Middle frontal gyrus (tissue), 1 donor: ENCODE results near the gene FBXO28.
"Not testable (repeated sequence)": the region's sequence is repeated elsewhere in the genome, so short reads cannot be mapped to it uniquely, and the experiment has no call there.

ENCODE experiments used
- DNase-seq: peaks from one replicate; pipeline ENCODE4 v3.0.0-alpha.2; 2015; ENCODE audit warnings: low spot score; ENCODE audit errors: extremely low spot score

Gene FBXO28, protein sequence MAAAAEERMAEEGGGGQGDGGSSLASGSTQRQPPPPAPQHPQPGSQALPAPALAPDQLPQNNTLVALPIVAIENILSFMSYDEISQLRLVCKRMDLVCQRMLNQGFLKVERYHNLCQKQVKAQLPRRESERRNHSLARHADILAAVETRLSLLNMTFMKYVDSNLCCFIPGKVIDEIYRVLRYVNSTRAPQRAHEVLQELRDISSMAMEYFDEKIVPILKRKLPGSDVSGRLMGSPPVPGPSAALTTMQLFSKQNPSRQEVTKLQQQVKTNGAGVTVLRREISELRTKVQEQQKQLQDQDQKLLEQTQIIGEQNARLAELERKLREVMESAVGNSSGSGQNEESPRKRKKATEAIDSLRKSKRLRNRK

DNA sequence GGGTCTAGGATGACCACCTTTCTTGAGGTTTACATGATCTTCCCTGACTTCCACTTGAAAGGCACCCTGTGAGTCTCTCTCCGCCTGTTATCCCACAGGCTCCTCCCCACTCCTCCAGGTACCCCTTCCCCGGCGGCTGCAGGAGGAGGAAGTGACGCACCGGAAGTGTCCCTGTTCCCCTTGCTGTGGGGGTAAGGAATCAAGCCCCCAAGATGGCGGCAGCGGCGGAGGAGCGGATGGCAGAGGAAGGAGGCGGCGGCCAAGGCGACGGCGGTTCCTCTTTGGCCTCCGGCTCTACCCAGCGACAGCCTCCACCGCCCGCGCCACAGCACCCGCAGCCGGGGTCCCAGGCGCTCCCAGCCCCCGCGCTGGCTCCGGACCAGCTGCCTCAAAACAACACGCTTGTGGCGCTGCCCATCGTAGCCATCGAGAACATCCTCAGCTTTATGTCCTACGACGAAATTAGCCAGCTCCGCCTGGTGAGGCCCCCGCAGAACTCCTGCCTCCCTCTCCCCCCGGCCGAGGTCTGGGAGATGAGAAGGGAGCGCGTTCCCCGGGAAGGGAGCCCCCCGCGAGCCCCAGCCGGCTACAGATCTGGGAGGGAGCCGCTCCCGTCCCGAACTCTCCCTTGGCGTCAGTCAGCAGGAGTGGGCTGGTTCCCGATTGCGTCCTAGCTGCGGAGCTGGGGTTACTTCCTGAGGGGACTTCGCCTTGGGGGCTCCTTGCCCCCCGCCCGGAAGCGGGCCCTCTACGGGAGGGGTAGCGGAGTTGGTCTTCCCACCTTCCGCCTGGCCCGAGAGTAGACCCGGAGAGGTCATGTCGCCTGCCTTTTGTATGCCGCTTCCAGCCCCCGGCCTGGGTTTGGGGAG, at the start of gene FBXO28:
Gene FBXO28, plus strand, starts transcription at position 194 of the 869 bp plus-strand sequence. Its CDS starts 19 bp downstream, at position 213.
- peak; percentile 90 for DNase-seq

DNA sequence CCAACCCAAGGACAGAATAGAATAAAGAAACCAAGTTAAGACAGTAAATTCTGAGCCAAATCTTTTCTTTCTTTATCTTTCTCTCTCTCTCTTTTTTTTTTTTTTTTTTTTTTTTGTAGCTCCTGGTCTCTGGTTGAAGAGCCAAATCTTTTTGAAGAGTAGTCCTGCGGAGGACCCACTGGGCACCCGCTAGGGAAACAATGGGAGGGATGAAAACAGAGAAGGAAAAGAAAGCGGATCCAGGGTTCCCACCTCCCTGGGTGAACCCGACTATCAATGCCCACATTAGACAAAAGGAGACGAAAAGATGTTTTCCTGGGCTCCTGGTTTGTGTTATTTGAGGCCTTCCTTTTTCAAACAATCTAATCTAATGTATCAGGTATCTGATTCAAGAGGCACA, 49.8 kb upstream of the FBXO28 start:
- no peak for DNase-seq

DNA sequence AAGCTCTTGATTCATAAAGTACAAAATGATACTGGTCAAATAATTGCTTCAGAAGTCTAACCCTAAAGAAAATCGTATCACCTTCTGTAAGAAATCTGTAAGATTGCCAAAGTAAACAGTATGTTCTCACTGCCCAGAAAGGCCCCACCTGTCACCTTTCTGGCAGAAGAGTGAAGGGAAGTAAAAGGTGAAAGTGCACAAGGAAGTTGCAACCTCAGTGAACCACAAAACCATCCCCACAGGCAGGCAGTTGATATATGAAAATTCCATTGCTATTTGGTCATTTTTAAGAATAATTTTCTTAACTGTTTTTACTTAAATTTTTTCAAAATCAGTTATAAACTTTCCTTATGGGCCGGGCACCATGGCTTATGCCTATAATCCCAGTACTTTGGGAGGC, 48.5 kb upstream of the FBXO28 start:
- DNase-seq = no peak

DNA sequence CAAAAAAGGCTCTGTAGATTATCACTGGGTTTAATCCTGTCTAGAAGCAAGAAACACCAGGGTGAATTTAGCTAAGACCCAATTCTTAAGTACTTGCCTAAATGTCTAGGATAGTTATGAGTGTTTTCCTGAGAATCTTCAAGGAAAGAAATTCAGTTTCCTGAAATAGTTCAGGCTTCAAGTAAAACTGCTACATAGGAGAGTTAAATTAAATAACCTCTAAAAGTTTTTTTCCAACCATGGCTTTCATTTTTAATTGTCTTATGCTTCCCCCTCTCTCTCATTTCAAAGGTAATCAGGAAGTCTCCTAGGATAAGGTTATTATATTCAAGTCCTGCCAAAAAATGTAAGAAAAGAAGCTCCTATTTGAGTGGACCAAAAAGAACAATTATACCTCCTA, 46.7 kb upstream of the FBXO28 start:
- DNase-seq = no peak

DNA sequence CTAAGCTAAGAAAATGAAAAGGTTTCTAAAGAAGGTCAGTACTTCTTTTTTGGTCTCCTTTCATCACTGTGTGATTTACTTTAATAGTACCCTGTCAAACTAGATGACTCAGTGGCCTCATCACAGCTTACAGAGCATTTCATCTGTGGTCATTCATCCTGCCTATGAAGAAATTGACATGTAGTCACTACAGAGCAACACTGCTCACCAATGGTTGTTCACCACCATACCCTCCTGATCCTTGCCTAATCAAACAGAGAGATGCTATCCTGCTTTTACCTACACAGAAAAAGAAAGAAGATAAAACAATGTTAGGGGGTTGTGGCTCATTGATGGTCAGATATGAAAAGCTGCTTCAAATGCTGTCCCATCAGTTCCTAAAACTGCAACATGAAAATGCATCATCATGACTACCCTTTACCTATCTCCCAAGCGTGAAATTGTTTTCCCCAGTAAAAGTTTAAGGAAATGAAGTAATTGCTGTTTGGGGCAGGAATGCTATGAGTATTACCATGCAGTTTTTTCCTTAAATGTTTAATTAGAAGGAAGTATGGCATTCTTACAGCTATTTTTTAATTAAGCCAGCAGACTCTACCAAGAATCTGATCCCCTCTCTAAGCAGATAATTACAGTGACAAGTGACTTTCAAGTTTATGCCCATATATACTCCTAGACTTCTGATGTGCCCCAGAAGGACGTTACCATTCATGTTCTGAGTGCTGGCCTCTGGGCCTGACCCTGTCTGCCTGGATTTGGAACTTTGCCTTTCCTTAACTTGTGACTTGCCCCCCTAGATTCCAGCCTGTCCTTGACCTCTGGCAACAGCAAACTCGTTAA, 46.1 kb upstream of the FBXO28 start:
- no peak for DNase-seq

DNA sequence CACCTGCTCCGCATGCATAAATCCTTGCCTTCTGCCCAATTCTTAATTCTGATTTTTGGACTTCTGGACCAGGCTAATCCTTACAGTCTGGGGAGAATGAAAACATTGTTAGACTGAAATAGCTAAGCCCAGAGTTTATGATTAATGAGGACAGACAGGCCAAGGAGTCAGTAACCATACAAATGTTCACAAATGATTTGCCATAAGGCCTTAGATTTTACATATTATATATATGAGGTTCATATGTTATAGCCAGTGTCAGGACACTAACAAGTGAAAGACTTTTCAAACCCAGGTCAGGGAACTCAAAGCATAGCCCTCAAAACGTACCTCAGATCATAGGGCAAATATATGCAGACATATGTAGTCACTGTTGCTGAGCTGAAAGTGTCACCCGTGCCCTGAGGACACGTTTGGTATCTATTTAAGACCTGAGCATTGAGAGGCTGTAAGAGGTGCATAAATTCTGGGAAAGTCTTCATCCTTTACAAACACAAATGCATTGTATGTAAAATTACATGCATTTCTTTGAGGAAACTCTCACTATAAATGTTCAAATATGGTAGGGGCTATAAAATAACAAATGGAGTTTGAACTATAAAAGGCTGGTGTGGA, 45.3 kb upstream of the FBXO28 start:
- DNase-seq = no peak

DNA sequence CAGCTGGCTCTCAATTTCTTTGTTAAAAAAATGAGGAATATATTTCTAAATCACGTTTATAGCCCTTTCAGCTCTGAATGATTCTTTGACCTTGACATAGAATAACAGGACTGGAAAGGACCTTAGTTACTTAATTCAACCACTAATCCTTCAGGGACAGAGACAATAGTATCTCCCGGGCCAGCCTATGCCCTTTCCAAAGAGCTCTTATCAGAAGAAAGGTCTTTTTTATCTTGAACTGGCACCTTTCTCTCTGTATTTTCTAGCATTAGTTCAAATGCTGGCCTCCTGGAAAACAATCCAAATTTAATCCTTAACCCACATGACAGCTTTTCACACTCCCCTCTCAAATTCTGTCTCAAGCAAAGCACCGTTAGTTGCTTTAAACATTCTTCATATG, 44.8 kb upstream of the FBXO28 start:
- DNase-seq = no peak

DNA sequence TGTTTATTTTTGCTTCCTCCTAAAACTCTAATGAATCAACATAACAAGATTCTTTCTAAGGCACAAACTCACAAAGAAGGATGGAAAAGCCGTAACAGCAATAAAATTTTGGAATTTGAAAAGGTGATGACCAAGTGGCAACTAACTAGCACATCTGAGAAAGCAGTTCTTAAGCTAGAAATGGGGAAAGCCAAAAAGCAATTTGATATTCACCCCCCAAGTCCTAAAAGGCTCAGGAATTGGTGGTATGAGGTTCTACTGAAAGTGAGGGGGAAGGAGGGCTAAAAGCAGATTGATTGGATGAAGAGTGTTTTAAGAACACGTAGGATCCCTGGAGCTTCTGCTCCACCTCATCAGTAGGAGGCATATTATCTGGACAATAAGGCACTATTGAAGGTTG, 43.4 kb upstream of the FBXO28 start:
- DNase-seq = no peak

DNA sequence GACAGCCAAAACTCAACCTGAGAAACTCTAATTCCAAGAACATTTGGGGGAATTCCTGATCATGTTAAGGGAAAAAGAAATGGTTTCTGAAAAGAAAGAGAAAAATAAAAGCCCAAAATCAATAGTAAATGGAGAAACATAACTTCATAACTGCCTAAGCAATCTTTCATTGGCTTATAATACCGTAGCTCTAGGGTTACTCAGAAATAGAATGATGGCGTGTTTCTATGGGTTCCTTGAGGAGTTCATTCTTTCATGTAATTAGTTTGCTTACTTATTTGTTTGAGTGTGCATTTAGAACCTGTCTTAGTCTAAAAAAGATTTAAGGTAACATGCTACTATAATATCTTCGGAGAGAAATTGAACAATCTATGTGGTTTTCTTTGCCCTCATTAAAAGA, 37.5 kb upstream of the FBXO28 start:
- DNase-seq = no peak

DNA sequence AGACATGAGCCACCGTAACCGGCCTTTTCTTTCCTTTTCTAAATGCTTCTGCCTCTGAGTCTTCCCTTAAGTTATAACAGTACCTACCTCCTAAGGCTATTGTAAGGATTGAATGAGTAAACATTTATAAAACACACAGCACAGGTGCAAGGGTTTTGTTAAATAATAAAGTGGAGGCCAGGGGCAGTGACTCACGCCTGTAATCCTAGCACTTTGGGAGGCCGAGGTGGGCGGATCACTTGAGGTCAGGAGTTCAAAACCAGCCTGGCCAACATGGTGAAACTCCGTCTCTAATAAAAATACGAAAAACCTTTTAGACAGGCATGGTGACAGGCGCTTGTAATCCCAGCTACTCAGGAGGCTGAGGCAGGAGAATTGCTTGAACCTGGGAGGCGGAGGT, 34.3 kb upstream of the FBXO28 start:
- not testable (repeated sequence) for DNase-seq

DNA sequence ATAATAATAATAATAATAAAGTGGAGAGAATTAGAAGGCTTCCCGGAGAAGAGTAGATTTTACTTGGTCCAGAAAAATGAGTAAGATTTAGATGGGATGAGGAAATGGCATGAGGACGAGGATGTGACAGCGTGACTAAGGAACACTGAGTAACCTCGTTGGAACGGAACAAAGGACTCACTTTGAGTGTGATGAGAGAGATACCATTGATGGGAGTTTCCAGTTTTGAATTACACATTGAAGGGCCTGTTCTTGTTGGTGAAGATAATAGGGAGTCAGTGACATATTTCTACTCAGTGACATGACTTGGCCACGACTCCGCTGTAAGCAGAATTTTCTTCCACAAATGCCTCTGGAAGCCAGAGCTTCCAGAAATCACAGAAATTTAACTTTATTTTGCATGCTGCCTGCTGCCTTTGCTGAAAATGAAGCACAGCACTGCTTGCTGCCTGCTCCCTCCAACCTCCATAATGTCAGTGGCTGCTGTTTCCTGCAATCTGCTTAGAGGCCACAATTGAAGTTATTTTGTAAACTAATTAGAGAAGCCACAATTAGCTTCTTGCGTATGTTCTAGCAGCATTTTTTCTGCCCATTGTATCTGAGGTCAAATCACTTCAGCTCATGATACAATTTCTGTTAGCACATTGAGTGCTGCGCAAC, 33.7 kb upstream of the FBXO28 start:
- DNase-seq = no peak

DNA sequence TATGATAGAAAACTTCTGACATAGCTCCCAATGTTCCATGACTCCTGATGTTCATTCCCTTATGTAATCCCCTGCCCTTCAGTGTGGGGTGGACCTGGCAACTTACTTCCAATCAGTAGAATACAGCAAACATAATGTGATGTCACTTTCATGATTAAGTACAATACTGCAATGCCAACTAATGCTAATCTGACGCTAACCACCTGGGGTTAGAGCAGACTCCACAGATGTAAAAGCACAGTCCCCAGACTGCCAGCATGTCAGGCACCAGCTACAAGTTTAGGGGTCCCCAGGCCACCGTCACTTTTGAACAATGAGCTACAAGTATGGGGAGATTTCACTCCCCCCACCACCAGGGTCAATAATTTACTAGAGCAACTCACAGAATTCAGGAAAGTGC, 32.3 kb upstream of the FBXO28 start:
- no peak for DNase-seq

DNA sequence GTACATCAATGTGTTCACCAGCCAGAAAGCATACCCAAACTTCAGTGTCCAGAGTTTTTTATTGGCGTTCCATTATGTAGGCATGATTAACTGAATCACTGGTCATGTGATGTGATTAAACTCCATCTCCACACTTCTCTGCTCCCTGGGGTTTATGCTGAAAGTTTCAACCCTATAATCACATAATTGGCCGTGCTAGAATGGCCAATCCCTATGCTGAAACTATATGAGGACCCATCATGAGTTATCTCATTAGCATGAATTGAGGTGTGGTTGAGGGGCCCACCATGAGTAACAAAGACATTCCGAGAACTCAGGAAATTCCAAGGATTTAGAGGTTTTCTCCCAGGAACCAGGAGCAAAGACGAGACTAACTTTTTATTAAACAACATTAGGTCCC, 31.8 kb upstream of the FBXO28 start:
- DNase-seq = no peak

DNA sequence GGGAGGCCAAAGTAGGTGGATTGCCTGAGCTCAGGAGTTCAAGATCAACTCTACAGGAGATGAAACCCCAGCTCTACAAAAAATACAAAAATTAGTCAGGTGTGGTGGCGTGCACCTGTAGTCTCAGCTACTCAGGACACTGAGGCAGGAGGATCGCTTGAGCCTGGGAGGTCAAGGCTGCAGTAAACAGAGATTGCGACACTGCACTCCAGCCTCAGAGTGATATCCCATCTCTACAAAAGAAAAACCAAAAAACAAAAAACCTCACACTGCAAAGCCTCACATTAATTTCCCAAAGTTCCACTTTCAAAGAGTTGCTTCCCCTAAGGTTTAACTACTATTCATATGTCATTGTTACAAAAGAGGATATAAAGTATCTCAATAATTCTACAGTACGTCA, 29.0 kb upstream of the FBXO28 start:
- DNase-seq = no peak

DNA sequence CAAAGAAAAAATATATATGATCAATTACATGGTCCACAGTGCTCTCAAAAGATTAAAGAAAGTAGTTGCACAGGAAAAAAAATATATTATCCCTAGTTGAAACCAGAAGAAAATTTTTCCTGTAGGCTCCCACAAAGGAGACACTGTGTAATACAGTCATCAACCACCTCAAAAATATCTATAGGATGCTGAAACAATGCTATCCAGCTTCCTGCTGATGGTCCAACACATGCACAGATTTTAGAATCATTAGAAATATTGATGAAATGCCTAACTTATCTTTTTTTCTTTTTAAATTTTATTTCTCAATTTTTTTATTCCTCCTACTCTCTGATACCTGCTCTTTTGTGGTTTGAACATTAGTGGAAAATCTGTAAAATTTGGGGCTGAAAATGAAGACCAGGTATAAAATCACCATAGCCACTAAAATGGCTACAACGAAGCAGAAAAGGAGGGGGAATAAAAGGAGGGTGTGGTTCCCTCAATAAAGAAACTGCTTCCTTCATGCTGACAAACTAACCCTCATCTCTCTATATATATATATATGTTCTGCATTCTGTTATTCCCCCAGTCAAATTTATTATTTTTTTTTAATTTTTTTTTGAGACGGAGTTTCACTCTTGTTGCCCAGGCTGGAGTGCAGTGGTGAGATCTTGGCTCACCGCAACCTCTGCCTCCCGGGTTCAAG, 28.3 kb upstream of the FBXO28 start:
- DNase-seq = no peak

DNA sequence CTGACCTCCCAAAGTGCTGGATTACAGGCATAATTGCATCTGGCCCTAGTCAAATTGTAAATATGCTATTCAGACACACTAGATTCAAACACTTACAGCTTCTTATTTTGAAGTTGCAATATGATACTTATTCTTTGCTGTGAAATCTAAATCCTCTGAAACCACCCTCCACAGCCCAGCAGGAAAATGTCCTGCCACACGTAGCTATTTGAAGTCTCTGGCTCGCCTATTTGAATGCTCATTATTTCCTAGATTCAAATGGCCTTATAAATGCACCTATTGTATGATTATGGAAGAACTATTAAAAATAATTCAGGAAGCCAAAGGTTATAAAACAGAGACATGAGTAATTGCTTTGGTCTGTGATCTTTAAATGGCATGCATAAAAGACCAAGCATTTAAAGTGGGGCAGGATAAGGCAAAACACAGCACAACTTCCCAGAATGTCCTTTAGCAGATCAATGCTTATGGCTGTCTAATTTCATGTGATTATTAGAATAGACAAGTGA, 26.6 kb upstream of the FBXO28 start:
- DNase-seq = no peak

DNA sequence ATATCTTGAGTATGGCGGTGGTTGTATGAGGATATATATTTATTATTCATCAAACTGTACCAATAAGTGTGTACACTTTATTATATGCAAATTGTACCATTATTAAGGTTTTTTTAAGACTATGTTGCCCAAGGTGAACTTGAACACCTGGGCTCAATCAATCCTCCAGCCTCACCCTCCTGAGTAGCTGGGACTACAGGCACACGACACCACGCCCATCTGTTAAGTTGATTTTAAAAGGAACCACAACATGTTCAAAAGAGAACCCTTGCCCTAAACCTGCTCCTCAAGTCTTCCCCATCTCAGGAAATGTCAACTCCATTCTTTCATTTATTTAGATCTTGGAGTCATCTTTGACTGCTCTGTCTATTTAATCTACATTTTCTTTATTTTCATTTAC, 24.3 kb upstream of the FBXO28 start:
- DNase-seq = no peak

DNA sequence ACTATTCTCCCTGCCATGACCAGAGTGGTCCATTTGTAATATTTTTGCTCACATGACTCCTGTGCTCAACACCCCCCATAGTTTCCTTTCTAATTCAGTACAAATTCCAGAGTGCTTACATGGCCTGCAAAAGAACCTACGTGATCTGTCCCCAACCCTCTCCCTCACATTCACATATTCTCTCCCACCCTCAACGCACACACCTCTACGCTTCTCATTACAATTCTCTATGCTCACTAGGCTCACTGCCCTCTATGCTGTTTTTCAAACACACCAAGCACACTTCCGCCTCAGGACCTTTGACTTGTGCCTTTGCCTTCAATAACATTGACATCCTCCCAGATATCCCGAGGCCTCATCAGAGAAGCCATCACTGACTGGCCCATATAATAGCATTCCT, 23.8 kb upstream of the FBXO28 start:
- DNase-seq = no peak

DNA sequence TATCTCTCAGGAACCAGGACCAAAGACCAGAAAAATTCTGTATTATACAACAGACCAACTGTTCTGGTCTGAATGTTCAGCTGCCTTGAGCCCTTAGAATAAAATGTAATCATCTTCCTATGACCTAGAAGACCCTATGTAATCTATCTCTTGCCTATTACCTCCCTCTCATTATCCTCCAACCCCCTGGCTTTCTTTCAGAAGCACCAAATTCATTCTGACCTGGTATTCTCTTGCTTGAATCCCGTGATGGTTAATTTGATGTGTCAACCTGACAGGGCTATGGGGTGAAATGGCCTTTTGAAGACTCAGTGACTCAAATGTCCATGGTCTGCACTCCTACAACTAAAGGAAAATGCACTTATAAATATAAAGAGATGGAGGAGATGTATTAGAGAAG, 21.8 kb upstream of the FBXO28 start:
- DNase-seq = no peak

DNA sequence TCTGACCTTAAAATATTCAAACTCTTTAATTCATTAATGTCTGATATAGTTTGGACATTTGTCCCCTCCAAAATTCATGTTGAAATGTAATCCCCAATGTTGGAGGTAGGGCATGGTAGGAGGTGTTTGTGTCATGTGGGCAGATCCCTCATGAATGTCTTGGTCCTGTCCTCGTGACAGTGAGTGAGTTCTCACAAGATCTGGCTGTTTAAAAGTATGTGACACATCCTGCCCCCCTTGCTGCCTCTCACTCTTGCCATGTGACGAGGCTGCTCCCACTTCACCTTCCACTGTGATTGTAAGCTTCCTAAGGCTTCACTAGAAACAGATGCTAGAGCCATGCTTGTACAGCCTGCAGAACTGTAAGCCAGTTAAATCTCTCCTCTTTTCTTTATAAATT, 21.3 kb upstream of the FBXO28 start:
- no peak for DNase-seq
